GM21723 (cell line): ENCODE measurements around the gene HIBCH.
"Not testable (repeated sequence)": the region's sequence is repeated elsewhere in the genome, so short reads cannot be mapped to it uniquely, and the experiment has no call there.

Experiments
- ATAC-seq: cut with Tn5 transposase; IDR thresholded peaks from one replicate; pipeline ENCODE4 v1.9.1; 2021; ENCODE audit warnings: mild to moderate bottlenecking, moderate library complexity; ENCODE audit not compliant: unreplicated experiment

Gene HIBCH

DNA sequence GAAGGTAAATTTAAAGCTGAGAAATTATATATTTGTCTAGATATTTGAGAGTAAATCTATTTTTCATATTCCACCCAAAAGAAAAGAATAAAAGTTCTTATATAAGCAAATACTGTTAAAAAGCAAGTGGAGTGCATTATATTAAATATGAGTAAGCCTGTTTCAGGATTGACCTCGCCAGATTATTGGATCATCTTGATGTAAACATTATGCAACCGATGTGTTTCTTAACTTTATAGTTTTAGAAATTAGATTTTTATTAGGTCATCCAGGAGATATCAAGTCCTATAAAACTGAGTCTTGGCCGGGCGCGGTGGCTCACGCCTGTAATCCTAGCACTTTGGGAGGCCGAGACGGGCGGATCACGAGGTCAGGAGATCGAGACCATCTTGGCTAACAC lies 156.8 kb downstream of the HIBCH start:
- ATAC-seq = no peak

DNA sequence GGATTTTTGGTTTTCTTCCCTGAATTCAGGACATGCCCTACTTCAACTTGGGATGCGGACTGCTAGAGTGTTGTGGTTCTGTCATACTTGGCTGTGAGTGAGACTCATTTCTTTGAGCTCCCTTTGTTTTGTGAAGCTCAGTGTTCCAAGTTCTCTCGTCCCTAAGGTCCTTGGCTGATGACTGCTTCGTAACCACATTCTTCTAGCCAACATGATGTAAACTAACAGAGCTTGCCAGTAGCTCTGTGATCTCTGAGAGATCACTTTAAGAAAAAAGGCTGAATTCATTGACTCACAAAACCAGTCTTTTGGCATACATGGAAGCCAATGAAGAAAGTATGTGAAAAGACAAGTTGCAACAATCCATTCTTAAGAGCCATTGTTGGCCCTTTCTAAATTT lies 160.2 kb downstream of the HIBCH start:
- no peak for ATAC-seq

DNA sequence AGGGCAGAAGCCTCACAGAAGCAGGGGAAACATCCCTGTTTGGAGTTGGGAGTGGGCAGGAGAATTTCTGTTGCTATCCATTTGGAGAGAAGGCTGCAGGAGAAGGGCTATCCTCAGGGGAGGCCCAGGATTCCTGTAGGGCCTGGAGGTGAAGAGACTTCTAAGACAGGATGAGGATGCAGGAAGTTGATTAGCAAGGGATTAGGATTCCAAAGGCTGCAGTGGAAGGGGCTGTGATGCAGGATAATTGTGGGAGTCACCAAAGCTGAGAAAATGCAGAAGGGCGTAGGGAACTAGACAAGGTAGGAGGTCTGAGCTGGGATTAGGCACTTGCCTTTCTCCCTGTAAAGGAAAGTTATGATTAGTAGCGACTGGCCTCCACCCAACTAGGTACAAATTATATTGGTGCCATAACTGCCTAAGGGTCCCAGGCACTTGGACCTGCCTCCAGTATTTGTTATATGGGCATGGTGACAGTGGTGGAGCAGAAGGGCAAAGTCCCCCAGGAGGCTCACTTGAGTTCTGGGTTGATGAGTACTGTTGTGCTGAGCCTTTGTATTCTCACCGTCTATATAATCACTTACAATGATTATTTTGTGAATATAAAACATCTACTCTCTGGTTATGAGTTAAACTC lies 160.7 kb downstream of the HIBCH start:
- no peak for ATAC-seq

DNA sequence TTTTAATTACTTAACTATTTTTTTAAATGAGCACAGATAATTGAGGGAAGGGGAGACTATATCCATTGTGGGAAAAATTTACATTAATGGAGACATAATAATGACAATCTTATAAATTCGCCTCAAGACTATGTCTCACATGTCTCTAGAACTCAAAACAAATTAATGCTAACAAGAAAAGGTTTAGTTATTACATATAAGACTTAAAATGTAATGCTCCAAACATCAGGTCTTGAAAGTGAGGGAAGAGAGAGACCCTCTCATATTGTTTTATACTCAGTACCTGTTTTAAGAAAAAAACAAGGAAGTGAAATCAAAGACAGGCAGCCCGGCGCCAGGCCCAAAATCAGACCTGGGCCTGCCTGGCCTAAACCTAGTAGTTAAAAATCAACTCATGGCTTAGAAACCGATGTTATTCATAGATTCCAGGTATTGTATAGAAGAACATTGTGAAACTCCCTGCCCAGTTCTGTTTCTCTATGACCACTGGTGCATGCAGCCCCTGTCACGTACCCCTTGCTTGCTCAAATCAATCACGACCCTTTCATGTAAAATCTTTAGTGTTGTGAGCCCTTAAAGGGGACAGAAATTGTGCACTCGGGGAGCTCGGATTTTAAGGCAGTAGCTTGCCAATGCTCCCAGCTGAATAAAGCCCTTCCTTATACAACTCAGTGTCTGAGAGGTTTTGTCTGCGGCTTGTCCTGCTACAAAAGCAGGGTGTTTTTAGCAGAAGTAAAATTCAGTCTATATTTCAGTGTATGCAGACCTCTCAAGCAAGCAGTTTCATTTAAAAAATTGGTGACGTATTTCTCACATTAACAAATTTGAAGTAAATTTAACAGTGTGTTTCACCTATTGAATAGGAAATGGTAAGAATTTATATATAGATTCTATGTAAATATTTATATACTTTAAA lies 161.8 kb downstream of the HIBCH start:
- not testable (repeated sequence) for ATAC-seq

DNA sequence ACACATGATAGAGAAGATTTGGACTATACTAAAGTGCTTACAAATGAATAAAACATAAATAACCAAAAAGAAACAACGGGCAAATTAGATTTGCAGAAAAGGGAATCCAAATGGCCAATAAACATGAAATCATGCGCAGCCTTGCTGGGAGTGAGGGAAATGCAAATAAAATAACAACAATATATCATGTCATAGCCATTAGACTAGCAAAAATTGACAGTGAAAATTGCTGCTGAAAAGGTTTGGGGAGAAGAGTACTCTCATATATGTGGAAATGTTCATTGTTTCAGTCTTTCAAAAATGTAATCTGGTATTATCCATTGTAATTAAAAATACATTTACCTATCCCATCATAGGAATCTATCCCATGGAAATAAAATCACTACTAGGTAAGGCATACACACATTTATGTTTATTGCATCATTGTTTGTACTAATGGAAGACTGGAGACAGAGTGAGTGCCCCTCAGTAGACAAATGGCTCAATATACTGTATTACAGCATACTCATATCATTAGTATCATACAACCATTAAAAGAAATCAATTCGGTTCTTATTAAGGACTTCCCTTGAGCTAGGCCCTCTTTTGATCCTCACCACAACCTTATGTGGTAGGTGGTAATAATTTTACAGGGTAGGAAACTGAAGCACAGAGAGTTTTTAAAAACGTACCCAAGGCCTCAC lies 163.0 kb downstream of the HIBCH start:
- no peak for ATAC-seq
